DMS 273 (cell line): ENCODE results near the gene C2CD4C.
"Not testable (repeated sequence)": the region's sequence is repeated elsewhere in the genome, so short reads cannot be mapped to it uniquely, and the experiment has no call there.

ENCODE experiments used
- DNase-seq: peaks from one replicate; lab custom pipeline; 2025; ENCODE audit not compliant: unreplicated experiment; lab: John Stamatoyannopoulos, UW

The C2CD4C gene

GRCh38 chr19:368630-369024 lies 40.3 kb downstream of the C2CD4C start:
- DNase-seq = no peak

- DNase-seq = no peak
Observed at GRCh38 chr19:367963-368629, 40.9 kb downstream of the C2CD4C start.

GRCh38 chr19:367561-367960 lies 41.4 kb downstream of the C2CD4C start:
- no peak for DNase-seq

- DNase-seq = no peak
Observed at GRCh38 chr19:366951-367350, 42.0 kb downstream of the C2CD4C start.

- DNase-seq = no peak
Observed at GRCh38 chr19:366205-366783, 42.7 kb downstream of the C2CD4C start.

GRCh38 chr19:364496-365287 lies 44.3 kb downstream of the C2CD4C start:
- no peak for DNase-seq

GRCh38 chr19:362683-363082 lies 46.3 kb downstream of the C2CD4C start:
- DNase-seq = no peak

- no peak for DNase-seq
Observed at GRCh38 chr19:362154-362553, 46.8 kb downstream of the C2CD4C start.

- DNase-seq = no peak
Observed at GRCh38 chr19:359653-359925, 49.4 kb downstream of the C2CD4C start.

GRCh38 chr19:355536-355935 lies 53.4 kb downstream of the C2CD4C start:
- DNase-seq = not testable (repeated sequence)
